Measurements from ENCODE around the gene CALB2. TPM values are rescaled to one million over a fixed set of nuclear protein-coding genes. Genes with fewer than 3 reads are reported as not detected.
"Not testable (repeated sequence)": the region's sequence is repeated elsewhere in the genome, so short reads cannot be mapped to it uniquely, and the experiment has no call there.

Gene CALB2
- total RNA-seq (2012; rRNA removed) = not detected in 2 replicates

GRCh38 chr16:71358464-71358998 is at the start of gene CALB2:
Gene CALB2 (plus strand): TSS chr16:71358723. CDS start chr16:71358793, 70 bp downstream.
- Histone ChIP-seq H3K4me2 (ENCODE audit: low read length) (peak within 1 kb of the TSS; percentile 83), H3K9ac (ENCODE audit: low read depth, low read length) (peak within 1 kb of the TSS; percentile 33), H3K9me3 (replicated peaks; ENCODE audit: low read length) (no peaks in the 10 kb centered on the region), H3K36me3 (ENCODE audit: insufficient read depth, low read length) (no peaks in the 10 kb centered on the region), H3K27me3 (ENCODE audit: control insufficient read depth, insufficient read depth, low read length) (peaks cover 43% of the 10 kb centered on the region), H3K4me3 (ENCODE audit: low read length) (peak within 1 kb of the TSS; percentile 50), H3K4me1 (ENCODE audit: control insufficient read depth, insufficient read depth, low read length) (peaks cover 12% of the 10 kb centered on the region)

DNA sequence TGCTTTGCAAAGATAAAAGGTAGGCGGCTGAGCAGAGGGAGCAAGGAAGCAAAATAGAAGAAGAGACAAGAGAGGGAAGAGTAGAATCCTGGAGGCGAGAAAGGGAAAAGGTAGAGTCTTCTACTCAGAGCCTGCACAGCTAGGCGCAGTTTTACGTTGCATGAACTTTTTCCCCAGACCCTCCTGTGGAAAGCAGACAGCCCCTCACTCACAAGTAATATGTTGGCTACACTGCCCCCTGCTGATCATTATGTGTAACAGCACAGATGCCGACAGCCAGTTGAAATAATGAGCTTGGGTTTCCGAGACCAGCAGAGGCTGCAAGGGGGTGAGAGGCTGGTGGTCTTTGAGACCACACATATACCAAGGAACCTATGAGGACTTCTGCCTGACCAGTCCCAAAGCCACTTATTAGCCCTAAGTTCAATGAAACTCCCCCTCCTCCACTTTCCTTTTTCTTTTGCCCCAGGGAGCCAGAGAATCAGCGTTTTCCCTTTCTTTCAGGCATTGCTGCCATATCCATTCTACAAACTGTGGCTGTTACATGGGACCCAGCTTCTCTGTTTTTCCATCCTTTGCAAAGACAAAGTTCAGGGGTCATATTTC is 46.9 kb upstream of the CALB2 start:
- no peaks in the 10 kb centered on the region for H3K9me3 ChIP-seq (replicated peaks; ENCODE audit: low read length)
- H3K36me3 ChIP-seq (ENCODE audit: insufficient read depth, low read length) = no peaks in the 10 kb centered on the region
- no peak overlapping the region for H3K9ac ChIP-seq (ENCODE audit: low read depth, low read length)
- no peak overlapping the region for H3K4me3 ChIP-seq (ENCODE audit: low read length)
- no peaks in the 10 kb centered on the region for H3K4me1 ChIP-seq (ENCODE audit: control insufficient read depth, insufficient read depth, low read length)
- H3K4me2 ChIP-seq (ENCODE audit: low read length) = no peak overlapping the region
- peaks cover 16% of the 10 kb centered on the region for H3K27me3 ChIP-seq (ENCODE audit: control insufficient read depth, insufficient read depth, low read length)

DNA sequence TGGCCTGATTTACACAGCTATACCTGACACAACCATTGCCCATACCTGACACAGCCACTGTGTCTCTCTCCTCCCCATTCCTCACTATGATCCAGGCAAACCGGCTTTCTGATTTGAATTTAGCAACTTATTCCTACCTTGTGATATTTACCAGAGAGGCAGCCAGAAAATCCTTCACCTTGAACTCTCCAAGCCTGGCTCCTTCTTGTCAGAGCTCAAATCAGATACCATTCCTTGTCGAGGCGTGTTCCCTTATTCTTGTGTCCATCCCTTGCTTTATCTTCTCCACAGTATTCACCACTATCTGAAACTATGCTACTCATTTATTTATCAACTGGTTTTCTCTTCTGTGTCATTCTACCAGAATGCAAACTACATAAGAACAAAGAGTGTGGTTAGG is 44.9 kb upstream of the CALB2 start:
- H3K9me3 ChIP-seq (replicated peaks; ENCODE audit: low read length); H3K9ac ChIP-seq (ENCODE audit: low read depth, low read length); H3K36me3 ChIP-seq (ENCODE audit: insufficient read depth, low read length); H3K4me1 ChIP-seq (ENCODE audit: control insufficient read depth, insufficient read depth, low read length); H3K4me2 ChIP-seq (ENCODE audit: low read length); H3K4me3 ChIP-seq (ENCODE audit: low read length): not testable (repeated sequence)
- H3K27me3 ChIP-seq (ENCODE audit: control insufficient read depth, insufficient read depth, low read length) = peaks cover 16% of the 10 kb centered on the region

- Histone ChIP-seq H3K9ac (ENCODE audit: low read depth, low read length) (no peak overlapping the region), H3K4me2 (ENCODE audit: low read length) (no peak overlapping the region), H3K27me3 (ENCODE audit: control insufficient read depth, insufficient read depth, low read length) (peaks cover 11% of the 10 kb centered on the region), H3K4me3 (ENCODE audit: low read length) (no peak overlapping the region), H3K4me1 (ENCODE audit: control insufficient read depth, insufficient read depth, low read length) (no peaks in the 10 kb centered on the region), H3K36me3 (ENCODE audit: insufficient read depth, low read length) (no peaks in the 10 kb centered on the region), H3K9me3 (replicated peaks; ENCODE audit: low read length) (no peaks in the 10 kb centered on the region)
Measured at GRCh38 chr16:71315269-71315668, 43.3 kb upstream of the CALB2 start.

DNA sequence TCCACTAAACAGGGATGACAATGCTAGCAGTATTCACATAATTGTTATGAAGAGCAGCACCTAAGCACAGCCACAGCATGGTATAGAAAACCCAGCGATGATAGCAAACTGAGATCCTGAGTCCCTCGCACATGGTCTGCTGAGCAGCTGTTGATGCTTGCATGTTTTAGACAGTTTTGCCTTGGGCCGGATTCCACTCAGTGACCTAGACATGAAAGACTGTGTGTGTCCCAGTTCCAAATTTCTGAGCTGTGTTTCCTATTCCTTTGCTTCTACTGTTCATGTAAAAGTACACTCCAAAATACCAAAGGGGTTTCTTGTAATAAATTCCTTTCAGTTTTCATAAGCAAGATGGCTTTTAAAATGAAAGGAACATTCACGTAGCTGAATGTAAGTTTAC is 38.5 kb upstream of the CALB2 start:
- Histone ChIP-seq H3K9me3 (replicated peaks; ENCODE audit: low read length) (no peaks in the 10 kb centered on the region), H3K4me1 (ENCODE audit: control insufficient read depth, insufficient read depth, low read length) (no peaks in the 10 kb centered on the region), H3K4me2 (ENCODE audit: low read length) (no peak overlapping the region), H3K27me3 (ENCODE audit: control insufficient read depth, insufficient read depth, low read length) (no peaks in the 10 kb centered on the region), H3K9ac (ENCODE audit: low read depth, low read length) (no peak overlapping the region), H3K36me3 (ENCODE audit: insufficient read depth, low read length) (no peaks in the 10 kb centered on the region), H3K4me3 (ENCODE audit: low read length) (no peak overlapping the region)

DNA sequence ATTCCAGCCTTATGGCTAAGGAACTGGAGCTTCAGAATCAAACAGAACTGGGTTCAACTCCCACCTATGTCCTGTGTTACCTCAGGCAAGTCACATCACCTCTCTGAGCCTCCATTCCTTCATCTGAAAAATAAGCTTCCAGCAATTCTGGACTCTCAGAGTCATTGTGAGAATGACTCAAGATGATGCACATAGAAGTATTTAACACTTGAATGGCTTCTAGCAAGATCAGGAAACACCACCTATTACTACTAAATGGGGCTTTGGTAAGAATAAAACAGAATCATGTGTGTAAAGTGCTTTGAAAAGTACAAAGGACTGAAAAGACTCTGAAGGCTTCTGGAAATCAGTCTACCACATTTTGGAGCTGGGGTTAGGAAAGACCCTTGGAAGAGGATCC is 30.8 kb upstream of the CALB2 start:
- Histone ChIP-seq H3K4me1 (ENCODE audit: control insufficient read depth, insufficient read depth, low read length) (no peaks in the 10 kb centered on the region), H3K36me3 (ENCODE audit: insufficient read depth, low read length) (no peaks in the 10 kb centered on the region), H3K27me3 (ENCODE audit: control insufficient read depth, insufficient read depth, low read length) (no peaks in the 10 kb centered on the region), H3K4me2 (ENCODE audit: low read length) (no peak overlapping the region), H3K9me3 (replicated peaks; ENCODE audit: low read length) (no peaks in the 10 kb centered on the region), H3K4me3 (ENCODE audit: low read length) (no peak overlapping the region), H3K9ac (ENCODE audit: low read depth, low read length) (no peak overlapping the region)

GRCh38 chr16:71328151-71328550 is 30.4 kb upstream of the CALB2 start:
- Histone ChIP-seq H3K4me1 (ENCODE audit: control insufficient read depth, insufficient read depth, low read length) (no peaks in the 10 kb centered on the region), H3K36me3 (ENCODE audit: insufficient read depth, low read length) (no peaks in the 10 kb centered on the region), H3K9me3 (replicated peaks; ENCODE audit: low read length) (no peaks in the 10 kb centered on the region), H3K9ac (ENCODE audit: low read depth, low read length) (no peak overlapping the region), H3K27me3 (ENCODE audit: control insufficient read depth, insufficient read depth, low read length) (no peaks in the 10 kb centered on the region), H3K4me2 (ENCODE audit: low read length) (no peak overlapping the region), H3K4me3 (ENCODE audit: low read length) (no peak overlapping the region)

- Histone ChIP-seq H3K4me3 (ENCODE audit: low read length) (no peak overlapping the region), H3K36me3 (ENCODE audit: insufficient read depth, low read length) (no peaks in the 10 kb centered on the region), H3K9ac (ENCODE audit: low read depth, low read length) (no peak overlapping the region), H3K4me1 (ENCODE audit: control insufficient read depth, insufficient read depth, low read length) (no peaks in the 10 kb centered on the region), H3K4me2 (ENCODE audit: low read length) (no peak overlapping the region), H3K27me3 (ENCODE audit: control insufficient read depth, insufficient read depth, low read length) (no peaks in the 10 kb centered on the region), H3K9me3 (replicated peaks; ENCODE audit: low read length) (no peaks in the 10 kb centered on the region)
Measured at GRCh38 chr16:71337631-71338030, 20.9 kb upstream of the CALB2 start.

DNA sequence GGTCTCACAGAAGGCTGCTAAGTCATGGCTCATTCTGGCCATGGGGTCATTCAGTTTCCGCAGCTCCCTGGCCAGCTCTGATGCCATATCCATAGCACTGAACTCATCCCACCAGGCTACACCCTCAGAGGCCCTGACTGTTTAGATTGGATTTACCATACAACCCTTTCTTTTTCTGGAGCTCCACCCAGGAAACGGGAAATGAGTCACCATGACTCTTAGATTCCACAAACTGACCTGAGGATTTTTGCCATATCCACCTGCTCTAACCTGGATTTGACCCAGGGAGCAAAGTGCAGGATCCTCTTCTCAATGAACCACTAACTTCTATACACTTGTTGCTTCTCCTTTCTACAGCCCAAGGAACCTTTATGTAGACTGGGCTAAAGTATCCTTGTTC is 20.3 kb upstream of the CALB2 start:
- Histone ChIP-seq H3K4me1 (ENCODE audit: control insufficient read depth, insufficient read depth, low read length) (no peaks in the 10 kb centered on the region), H3K9ac (ENCODE audit: low read depth, low read length) (no peak overlapping the region)

GRCh38 chr16:71338632-71339031 is 19.9 kb upstream of the CALB2 start:
- Histone ChIP-seq H3K4me3 (ENCODE audit: low read length) (no peak overlapping the region), H3K9ac (ENCODE audit: low read depth, low read length) (no peak overlapping the region), H3K27me3 (ENCODE audit: control insufficient read depth, insufficient read depth, low read length) (no peaks in the 10 kb centered on the region), H3K4me1 (ENCODE audit: control insufficient read depth, insufficient read depth, low read length) (no peaks in the 10 kb centered on the region), H3K4me2 (ENCODE audit: low read length) (no peak overlapping the region), H3K9me3 (replicated peaks; ENCODE audit: low read length) (no peaks in the 10 kb centered on the region), H3K36me3 (ENCODE audit: insufficient read depth, low read length) (no peaks in the 10 kb centered on the region)

More for the DNA sequence above, 20.3 kb upstream of the CALB2 start:
- H3K27me3 ChIP-seq (ENCODE audit: control insufficient read depth, insufficient read depth, low read length) = no peaks in the 10 kb centered on the region
- H3K4me3 ChIP-seq (ENCODE audit: low read length) = no peak overlapping the region
- no peaks in the 10 kb centered on the region for H3K36me3 ChIP-seq (ENCODE audit: insufficient read depth, low read length)
- no peak overlapping the region for H3K4me2 ChIP-seq (ENCODE audit: low read length)
- no peaks in the 10 kb centered on the region for H3K9me3 ChIP-seq (replicated peaks; ENCODE audit: low read length)

DNA sequence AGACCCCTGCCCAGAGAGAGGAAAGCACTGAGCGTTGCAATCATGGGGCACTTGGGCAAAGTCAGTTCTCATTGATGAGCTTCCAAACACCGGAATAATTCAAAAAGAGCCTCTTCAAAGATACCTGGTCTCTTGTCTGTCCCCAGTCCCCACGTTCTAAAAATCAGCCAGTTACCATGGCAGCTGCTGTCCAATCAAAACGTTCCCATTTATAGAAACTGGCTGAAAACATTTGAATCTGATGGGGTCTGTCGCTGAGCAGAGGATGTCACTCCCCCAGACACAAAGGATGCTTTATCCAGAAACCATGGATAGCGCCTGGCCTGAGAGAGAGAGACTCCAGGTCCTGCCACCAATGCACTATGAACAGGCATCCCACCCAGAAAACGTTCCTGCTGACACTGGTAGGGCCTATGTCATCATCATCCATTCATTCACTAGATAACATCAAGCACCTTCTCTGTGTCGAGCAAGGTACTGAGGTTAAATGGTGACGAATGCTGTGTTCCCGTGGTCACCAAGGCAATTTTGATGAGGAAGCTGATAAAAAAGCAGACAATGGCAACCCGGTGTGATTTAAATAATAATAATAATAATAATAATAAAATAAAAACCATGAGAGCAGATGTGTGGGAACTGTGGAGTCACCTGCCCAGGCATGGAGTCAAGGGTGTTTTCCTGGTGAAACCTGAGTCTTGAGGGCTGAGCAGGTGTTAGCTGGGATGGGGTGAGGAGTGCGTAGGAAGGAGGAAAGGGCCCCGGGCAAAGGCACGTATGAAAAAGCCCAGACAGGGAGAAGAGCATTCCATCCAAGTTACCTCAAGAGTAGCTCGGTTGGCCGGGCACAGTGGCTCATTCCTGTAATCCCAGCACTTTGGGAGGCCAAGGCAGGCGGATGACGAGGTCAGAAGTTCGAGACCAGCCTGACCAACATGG is 19.0 kb upstream of the CALB2 start:
- no peak overlapping the region for H3K9ac ChIP-seq (ENCODE audit: low read depth, low read length)
- no peak overlapping the region for H3K4me3 ChIP-seq (ENCODE audit: low read length)
- H3K9me3 ChIP-seq (replicated peaks; ENCODE audit: low read length) = no peaks in the 10 kb centered on the region
- no peaks in the 10 kb centered on the region for H3K4me1 ChIP-seq (ENCODE audit: control insufficient read depth, insufficient read depth, low read length)
- H3K4me2 ChIP-seq (ENCODE audit: low read length) = no peak overlapping the region
- H3K36me3 ChIP-seq (ENCODE audit: insufficient read depth, low read length) = no peaks in the 10 kb centered on the region
- H3K27me3 ChIP-seq (ENCODE audit: control insufficient read depth, insufficient read depth, low read length) = no peaks in the 10 kb centered on the region
